Fibroblast of lung (primary cell): ENCODE data around the gene GDI1.

Source experiments
- CTCF ChIP-seq, 2 donors: IDR thresholded peaks in 1 of 2; conservative IDR thresholded peaks in 1 of 2; 1 replicate in 1 of 2; 2 replicates in 1 of 2; pipeline ENCODE4 v1.5.1; 2011 to 2012; ENCODE audit warnings: low read length in 2 of 2, control low read depth in 1 of 2, inconsistent platforms in 1 of 2, low read depth in 1 of 2, mild to moderate bottlenecking in 1 of 2
- EZH2 ChIP-seq: IDR thresholded peaks from 2 replicates; pipeline ENCODE4 v1.5.1; 2012; ENCODE audit warnings: low read length, control low read depth, mild to moderate bottlenecking; ENCODE audit errors: missing control alignments

DNA sequence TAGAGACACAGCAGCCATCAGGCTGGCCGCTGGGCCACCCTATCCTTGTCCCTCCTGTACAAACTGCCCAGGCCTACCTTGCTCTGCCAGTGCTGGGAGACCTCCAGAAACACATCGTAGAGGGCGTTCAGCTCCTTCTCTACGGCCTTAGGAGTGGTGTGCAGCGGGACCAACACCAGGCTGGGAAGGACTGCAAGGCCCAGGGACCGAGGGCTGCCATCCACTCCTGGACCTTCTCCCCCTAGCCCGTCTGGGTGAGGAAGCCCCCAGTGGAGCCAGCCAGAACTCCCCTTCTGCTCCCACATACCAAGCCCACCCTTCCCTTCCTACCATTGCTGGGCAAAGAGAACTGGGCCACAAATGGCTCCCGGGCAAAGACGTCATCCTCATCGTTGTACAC, 33.8 kb upstream of the GDI1 start:
- TF ChIP-seq CTCF (conservative IDR thresholded peaks at IDR 0.05 in 1 of 2, IDR thresholded peaks at IDR 0.05 in 1 of 2; ENCODE audit: low read depth in 1 of 2, low read length in 2 of 2) (no peak), EZH2 (no peak)
